ENCODE measurements around the gene PIK3R3. TPM values are rescaled to one million over a fixed set of nuclear protein-coding genes. Genes with fewer than 3 reads are reported as not detected.

Gene PIK3R3
- total RNA-seq, 1 experiment from 2014 or later = 9.0 TPM

GRCh38 chr1:46132529-46133180 lies at the start of gene PIK3R3 (continued):
- TF ChIP-seq FOXK1 (CRISPR knock-in tag; IDR thresholded peaks at IDR 0.05) (peak; percentile 94), ZNF281 (CRISPR knock-in tag; IDR thresholded peaks at IDR 0.05) (no peak), ZNF512 (CRISPR knock-in tag; IDR thresholded peaks at IDR 0.05; ENCODE audit: borderline replicate concordance) (no peak), FOXP1 (CRISPR knock-in tag; IDR thresholded peaks at IDR 0.05; ENCODE audit: borderline replicate concordance) (peak; percentile 98), AFF4 (CRISPR knock-in tag; IDR thresholded peaks at IDR 0.05; ENCODE audit: borderline replicate concordance) (no peak), STAT6 (CRISPR knock-in tag; conservative IDR thresholded peaks at IDR 0.05; ENCODE audit: low read depth) (no peak), NFYB (CRISPR knock-in tag; conservative IDR thresholded peaks at IDR 0.05; ENCODE audit: low read depth) (peak; percentile 84), TEAD1 (CRISPR knock-in tag; IDR thresholded peaks at IDR 0.05) (peak; percentile 95), CREB1 (CRISPR knock-in tag; IDR thresholded peaks at IDR 0.05) (peak; percentile 74), USF2 (CRISPR knock-in tag; IDR thresholded peaks at IDR 0.05) (no peak), USF1 (CRISPR knock-in tag; IDR thresholded peaks at IDR 0.05) (peak; percentile 77; the same call in 1 of the 2 replicates), ZNF396 (CRISPR knock-in tag; IDR thresholded peaks at IDR 0.05; ENCODE audit: borderline replicate concordance) (no peak), CDX4 (CRISPR knock-in tag; IDR thresholded peaks at IDR 0.05; ENCODE audit: borderline replicate concordance) (no peak; the same call in 1 of the 2 replicates), GRHL2 (CRISPR knock-in tag; IDR thresholded peaks at IDR 0.05; ENCODE audit: insufficient replicate concordance, severe bottlenecking) (no peak), EMX1 (CRISPR knock-in tag; IDR thresholded peaks at IDR 0.05) (no peak), RORB (CRISPR knock-in tag; IDR thresholded peaks at IDR 0.05) (peak; percentile 68; the same call in 1 of the 2 replicates), GABPB1 (CRISPR knock-in tag; IDR thresholded peaks at IDR 0.05) (0 out of 2 replicates have a peak, but pooled peaks have one; percentile 58), ZMAT4 (CRISPR knock-in tag; IDR thresholded peaks at IDR 0.05) (no peak), AR (CRISPR knock-in tag; IDR thresholded peaks at IDR 0.05) (no peak), ESRRA (CRISPR knock-in tag; IDR thresholded peaks at IDR 0.05; ENCODE audit: borderline replicate concordance) (no peak; the same call in 1 of the 2 replicates), HMGA2 (CRISPR knock-in tag; IDR thresholded peaks at IDR 0.05) (no peak; the same call in 1 of the 2 replicates)

All from WTC11 (cell line).